Suprapubic skin (tissue), 4 donors: ENCODE data around the gene PDS5B.

ENCODE experiments used
- CTCF ChIP-seq, 2 donors: fragments of 200-600 bp in 1 of 2; fragments of 450-650 bp in 1 of 2; sonication (generic) in 1 of 2; IDR thresholded peaks; one replicate each; pipeline ENCODE4 v1.5.1; 2016 to 2019; ENCODE audit warnings: antibody characterized with exemption in 2 of 2, mild to moderate bottlenecking in 1 of 2, moderate library complexity in 1 of 2
- POLR2A ChIP-seq, 2 donors: fragments of 450-650 bp; IDR thresholded peaks; one replicate each; pipeline ENCODE4 v1.6.1; 2017; ENCODE audit warnings: antibody characterized with exemption in 2 of 2, mild to moderate bottlenecking in 2 of 2, moderate library complexity in 2 of 2
- POLR2AphosphoS5 ChIP-seq, 3 donors: sonication (generic); formaldehyde crosslinking; IDR thresholded peaks; one replicate each; pipeline ENCODE4 v1.6.1; 2017; ENCODE audit warnings: antibody characterized with exemption in 3 of 3

- TF ChIP-seq POLR2A (IDR thresholded peaks at IDR 0.05) (no peak), CTCF (IDR thresholded peaks at IDR 0.05) (no peak), POLR2AphosphoS5 (IDR thresholded peaks at IDR 0.05) (no peak)
Observed at GRCh38 chr13:32737111-32737571, 150.9 kb downstream of the PDS5B start.
